Measurements from ENCODE around the gene TPGS1.
A peak's percentile ranks its signal among the peaks of the same experiment; 100 is the strongest.

Gene TPGS1

GRCh38 chr19:495402-496111 is 11.7 kb upstream of the TPGS1 start:
- DNase-seq (ENCODE audit: low spot score), result peak; percentile 78

DNA sequence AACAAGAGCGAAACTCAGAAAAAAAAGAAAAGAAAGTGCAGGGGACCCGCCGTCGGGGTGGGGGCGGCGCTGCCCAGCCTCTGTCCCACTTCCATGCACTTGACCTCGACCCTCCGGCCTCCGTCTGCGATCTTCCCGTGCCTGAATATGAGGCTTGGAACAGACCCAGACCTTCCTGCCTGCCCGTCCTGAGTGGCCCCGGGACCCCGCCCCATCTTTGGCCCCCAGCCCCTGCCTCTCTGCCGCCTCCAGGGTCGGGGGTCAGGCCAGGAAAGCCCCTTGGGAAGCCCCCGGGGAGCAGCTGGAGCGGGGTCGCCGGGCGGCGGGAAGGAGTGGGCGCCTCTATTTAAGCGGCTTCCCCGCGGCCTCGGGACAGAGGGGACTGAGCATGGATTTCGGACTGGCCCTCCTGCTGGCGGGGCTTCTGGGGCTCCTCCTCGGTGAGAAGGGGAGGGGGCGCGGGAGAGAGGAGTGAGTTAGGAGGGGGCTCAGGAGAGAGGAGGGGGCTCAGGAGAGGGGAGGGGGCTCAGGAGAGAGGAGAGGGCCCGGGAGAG is 11.1 kb upstream of the TPGS1 start, which contains the start of gene MADCAM1:
TSS of gene MADCAM1 (plus strand) at position 375 of the 554 bp plus-strand sequence. CDS start at position 389, 14 bp downstream.
- DNase-seq (ENCODE audit: low spot score), result peak; percentile 37

- no peak for DNase-seq (ENCODE audit: low spot score)
These were observed 10.3 kb upstream of the TPGS1 start for GRCh38 chr19:496986-497385.

- DNase-seq (ENCODE audit: low spot score), result peak; percentile 60
These were observed 9.8 kb upstream of the TPGS1 start for GRCh38 chr19:497491-497868.

GRCh38 chr19:497869-498510 is 9.3 kb upstream of the TPGS1 start:
- peak; percentile 32 for DNase-seq (ENCODE audit: low spot score)

DNA sequence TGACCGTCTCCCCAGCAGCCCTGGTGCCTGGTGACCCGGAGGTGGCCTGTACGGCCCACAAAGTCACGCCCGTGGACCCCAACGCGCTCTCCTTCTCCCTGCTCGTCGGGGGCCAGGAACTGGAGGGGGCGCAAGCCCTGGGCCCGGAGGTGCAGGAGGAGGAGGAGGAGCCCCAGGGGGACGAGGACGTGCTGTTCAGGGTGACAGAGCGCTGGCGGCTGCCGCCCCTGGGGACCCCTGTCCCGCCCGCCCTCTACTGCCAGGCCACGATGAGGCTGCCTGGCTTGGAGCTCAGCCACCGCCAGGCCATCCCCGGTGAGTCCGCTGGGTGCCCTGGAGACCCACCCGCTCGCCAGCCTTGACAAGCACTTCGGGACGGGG is 8.8 kb upstream of the TPGS1 start:
- peak; percentile 48 for DNase-seq (ENCODE audit: low spot score)

DNA sequence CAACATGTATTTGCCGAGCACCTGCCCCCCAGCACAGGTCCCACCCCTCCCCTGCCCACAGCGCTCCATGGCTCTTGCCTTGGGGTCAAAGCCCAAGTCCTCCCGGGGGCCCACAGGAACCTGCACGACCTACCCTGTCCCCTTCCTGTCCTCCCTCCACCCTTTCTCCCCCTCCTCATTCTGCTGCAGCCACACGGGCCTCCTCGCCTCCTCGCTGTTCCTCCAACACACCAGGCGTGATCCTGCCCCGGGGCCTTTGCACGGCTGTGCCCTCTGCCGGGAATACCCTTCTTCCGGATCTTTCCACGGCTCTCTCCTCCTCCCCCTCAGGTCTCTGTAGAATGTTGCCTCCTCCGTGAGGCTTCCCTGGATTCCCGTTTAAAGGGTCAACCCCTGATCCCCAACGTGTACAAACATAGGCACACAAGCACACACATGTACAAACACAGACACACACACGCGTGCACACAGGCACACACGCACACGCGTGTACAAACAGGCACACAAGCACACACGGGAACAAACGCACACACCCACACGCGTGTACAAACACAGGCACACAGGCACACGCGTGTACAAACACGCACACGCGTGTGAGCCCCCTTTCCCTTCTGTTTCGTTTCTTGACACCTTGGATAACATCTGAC is 8.2 kb upstream of the TPGS1 start:
- DNase-seq (ENCODE audit: low spot score), result no peak

DNA sequence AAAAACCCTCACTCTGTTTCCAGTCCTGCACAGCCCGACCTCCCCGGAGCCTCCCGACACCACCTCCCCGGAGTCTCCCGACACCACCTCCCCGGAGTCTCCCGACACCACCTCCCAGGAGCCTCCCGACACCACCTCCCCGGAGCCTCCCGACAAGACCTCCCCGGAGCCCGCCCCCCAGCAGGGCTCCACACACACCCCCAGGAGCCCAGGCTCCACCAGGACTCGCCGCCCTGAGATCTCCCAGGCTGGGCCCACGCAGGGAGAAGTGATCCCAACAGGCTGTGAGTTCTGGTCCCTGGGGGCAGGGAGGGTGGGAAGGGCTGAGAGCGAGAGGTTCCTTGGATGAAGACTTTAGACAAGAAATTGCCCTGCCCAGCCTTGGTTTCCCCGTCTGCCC is 5.7 kb upstream of the TPGS1 start:
- DNase-seq (ENCODE audit: low spot score), result no peak

GRCh38 chr19:504616-505015 is 2.7 kb upstream of the TPGS1 start:
- DNase-seq (ENCODE audit: low spot score), result no peak

DNA sequence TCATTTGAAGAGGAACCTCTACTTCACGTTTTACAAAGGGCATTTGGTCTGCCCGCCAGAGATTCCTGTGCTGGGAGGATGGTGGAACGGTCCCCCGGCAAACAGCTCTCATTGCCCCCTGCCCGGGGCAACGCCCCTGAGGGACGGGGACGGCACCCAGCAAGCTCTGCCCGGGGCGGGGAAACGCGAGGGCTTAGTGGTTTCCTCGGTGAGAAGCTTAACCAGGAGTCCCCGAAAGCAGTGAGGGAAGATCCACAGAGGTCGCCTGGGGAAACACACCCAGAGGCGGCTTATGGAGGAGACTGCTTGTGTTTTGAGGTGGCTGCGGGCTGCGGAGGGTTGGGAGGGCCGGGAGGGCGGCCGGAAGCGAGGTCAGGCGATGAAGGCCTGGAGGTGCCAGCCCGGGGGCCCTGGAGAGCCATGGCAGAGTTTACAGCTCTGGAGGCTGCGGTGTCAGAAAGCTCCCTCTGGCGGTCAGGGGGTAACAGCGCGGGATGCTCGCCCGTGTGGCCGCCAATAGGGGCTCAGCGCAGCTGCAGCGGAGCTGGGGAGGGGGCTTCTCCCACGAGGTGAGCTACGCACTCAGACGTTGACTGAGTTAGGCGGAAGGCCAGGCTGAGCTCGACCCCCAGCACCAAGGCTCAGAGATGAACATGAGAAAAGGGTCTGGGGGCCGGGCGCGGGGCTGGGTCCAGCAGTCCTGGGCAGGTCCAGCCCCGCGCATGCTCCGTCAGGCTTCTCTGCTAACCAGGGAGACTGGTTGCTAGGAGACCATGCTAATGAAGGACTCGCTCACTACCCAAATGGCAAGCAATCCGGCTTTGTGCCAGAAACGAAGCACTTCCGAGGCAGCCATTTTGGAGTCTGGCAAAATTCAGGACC is 652 bp upstream of the TPGS1 start:
- DNase-seq (ENCODE audit: low spot score), result peak; percentile 90

DNA sequence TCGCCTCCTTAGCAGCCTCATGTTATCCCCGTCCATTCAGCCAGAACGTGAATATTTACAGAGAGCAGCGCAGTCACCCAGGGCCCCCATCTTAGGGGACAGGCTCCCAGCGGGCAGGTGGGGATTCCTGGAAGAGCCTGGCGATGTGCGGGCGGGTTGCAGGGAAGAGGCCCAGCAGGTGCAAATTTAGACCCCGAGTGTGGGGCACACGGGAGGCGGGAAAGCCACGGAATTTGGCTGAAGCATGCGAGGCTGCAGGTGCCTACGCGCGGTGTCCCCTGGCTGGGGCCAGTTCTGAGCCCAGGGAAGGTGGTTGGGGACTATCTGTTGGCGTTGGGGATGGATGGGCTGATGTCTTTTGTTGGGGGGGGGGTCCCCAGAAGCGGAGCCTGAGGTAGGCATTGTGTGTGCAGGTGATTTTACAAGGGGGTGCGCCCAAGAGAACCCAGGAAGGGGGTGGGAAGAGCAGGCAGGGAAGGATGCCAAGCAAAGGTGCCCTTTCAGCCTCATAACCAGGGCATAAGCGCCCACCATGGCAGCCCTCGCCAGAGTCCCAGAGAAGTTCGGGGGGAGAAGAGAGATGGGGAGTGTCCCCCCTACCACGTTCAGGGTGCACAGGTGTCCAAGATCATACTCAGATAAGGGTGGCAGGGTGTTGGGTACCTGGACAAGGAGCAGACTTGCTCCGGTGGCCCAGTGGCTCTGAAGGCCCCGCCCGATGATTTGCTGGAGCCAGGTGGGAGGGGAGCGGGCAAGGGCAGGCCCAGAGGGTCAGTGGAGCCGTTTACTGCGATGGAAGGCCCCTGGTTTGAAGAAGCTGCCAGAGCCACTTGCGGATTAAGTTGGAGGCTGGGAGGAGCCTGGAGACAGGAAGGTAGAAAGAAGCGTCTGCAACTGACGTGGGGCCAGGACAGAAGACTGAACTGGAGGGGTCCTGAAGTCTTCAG is 1.2 kb downstream of the TPGS1 start:
- no peak for DNase-seq (ENCODE audit: low spot score)

GRCh38 chr19:510606-511100 is 3.4 kb downstream of the TPGS1 start:
- peak; percentile 78 for DNase-seq (ENCODE audit: low spot score)

DNA sequence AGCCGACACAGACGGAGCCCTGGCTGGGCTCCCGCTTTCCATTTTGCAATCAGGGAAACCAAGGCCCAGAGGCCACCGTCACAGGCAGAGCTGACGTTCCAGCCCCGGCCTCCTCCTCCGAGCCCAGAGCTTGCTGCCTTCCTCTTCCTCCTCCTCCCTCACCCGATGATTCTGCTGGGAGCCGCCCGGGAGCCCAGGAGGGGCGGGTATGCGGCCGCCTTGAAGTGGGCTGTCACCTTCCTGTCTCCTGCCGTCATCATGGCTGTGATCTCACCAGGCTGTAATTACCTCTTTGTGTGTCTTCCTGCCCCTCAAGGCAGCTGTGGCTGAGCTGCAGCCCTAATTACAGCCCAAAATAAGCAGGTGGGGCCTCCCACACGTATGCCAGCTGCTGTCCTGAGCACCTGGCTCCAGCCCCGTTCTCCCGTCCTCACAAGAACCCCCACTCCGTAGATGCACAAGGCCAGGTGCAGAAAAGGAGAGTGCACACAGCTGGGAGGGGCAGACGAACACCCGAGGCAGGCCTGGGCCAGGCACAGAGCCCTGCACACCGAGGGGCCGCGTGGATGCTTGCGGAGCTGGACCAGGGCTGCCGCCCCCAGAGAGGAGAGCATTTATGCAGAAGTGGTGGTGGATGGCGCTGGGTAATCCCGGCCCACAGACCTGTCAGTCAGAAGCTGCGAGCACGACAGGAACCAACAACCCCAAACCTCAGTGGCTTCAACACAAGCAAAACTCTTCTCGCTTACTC is 4.0 kb downstream of the TPGS1 start:
- DNase-seq (ENCODE audit: low spot score), result no peak

- DNase-seq (ENCODE audit: low spot score), result no peak
These were observed 5.5 kb downstream of the TPGS1 start for GRCh38 chr19:512547-513365.

GRCh38 chr19:513368-514165 is 6.3 kb downstream of the TPGS1 start:
- DNase-seq (ENCODE audit: low spot score), result no peak

- no peak for DNase-seq (ENCODE audit: low spot score)
These were observed 6.9 kb downstream of the TPGS1 start for GRCh38 chr19:514166-514663.

DNA sequence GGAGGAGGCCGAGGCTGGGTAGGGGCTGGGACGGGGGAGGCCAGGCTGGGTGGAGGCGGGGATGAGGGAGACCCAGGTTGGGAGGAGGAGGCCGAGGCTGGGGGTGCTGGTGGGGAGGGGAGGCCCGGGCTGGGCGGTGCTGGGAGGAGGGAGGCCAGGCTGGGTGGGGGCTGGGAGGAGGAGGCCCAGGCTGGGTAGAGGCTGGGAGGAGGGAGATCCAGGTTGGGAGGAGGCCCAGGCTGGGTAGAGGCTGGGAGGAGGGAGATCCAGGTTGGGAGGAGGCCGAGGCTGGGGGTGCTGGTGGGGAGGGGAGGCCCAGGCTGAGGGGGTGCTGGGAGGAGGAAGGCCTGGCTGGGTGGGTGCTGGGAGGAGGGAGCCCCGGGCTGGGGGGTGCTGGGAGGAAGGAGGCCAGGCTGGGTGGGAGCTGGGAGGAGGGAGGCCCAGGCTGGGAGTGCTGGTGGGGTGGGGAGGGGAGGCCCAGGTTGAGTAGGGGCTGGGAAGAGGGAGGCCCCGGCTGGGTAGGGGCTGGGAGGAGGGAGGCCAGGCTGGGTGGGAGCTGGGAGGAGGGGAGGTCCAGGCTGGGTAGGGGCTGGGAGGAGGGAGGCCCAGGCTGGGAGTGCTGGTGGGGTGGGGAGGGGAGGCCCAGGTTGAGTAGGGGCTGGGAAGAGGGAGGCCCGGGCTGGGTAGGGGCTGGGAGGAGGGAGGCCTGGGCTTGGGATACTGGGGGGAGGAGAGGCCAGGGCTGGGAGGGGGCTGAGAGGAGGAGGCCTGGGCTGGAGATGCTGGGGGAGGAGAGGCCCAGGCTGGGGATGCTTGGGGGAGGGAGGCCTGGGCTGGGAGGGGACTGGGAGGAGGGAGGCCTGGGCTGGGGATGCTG is 10.7 kb downstream of the TPGS1 start:
- peak; percentile 36 for DNase-seq (ENCODE audit: low spot score)
